HG03196 (cell line): ENCODE data around the gene NT5C.

ENCODE experiments used
- ATAC-seq: cut with Tn5 transposase; IDR thresholded peaks from one replicate; pipeline ENCODE4 v1.9.1; 2021; ENCODE audit not compliant: unreplicated experiment

The NT5C gene

GRCh38 chr17:75118307-75118706 is 13.2 kb downstream of the NT5C start:
- ATAC-seq, result no peak

DNA sequence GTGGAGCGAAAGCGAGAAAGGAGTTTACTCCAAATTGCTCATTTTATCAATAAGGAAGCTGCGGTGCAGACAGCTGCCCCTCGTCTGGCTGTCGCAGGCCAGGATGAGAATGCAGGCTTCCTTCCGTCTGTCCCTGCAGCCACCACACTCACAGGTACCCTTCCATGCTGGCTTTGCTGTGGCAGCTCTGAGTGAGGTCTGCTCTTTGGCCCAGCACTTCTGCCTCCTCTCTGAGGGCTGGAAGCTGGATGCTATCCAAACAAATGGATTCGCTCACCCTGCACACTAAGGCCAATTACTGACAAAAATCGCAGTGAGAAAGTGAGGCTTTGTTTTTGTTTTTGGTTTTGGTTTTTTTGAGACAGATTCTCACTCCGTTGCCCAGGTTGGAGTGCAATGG is 14.8 kb downstream of the NT5C start:
- no peak for ATAC-seq

DNA sequence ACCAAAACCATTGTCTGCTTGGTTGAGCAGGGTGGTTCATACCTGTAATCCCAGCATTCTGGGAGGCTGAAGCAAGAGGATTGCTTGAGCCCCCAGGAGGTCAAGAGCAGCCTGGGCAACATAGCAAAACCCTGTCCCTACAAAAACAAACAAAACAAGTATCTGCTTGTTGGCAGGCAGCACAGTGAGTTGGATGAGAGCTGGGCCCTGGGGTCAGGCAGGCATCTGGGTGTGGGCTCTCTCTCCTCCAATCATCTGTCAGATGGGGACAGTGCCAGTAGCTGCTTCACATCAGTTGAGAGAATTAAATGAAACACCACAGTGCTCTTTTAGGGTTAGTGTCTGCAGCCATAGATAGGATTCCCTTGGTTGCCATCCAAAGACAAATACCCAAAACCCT is 16.0 kb downstream of the NT5C start:
- ATAC-seq, result no peak

- ATAC-seq, result no peak
Observed at GRCh38 chr17:75114552-75115314, 16.8 kb downstream of the NT5C start.

DNA sequence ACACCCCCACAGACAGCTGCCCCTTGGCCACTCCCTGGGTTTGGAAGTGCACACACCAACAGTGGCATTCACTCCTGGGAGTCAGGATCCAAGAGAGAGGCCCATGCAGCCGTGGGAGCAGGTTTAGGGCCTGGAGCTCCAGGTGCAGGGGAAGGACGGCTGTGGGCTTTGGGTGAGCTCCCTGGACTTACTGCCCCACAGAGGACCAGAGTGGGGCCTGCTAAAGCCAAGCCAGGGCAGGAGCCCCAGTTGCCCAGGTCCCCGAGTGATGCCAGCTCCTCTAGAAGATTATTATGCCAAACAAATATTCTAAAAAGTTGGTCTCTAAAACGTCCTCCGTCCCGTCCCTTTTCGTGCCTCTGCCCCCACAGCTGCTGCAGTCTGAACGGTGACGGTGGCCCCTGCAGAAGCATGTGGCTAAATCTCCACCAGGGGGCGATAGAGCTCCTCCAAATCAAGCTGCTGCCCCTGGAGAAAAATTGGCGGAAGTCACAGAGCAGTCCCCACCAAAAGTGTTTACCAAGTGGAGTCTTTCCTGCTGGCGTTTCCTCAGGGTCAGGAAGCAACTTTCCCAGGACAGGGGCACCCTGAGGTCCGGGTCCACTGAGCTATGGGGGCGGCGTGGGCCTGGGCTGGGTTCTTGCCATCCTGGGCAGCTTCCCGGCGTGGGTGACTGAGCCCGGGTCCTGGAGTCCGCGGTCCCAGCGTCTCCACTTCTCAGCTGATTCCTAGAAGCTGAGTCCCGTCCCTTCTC is 17.6 kb downstream of the NT5C start:
- peak; percentile 44 for ATAC-seq

GRCh38 chr17:75111777-75112335 is 19.7 kb downstream of the NT5C start:
- no peak for ATAC-seq

DNA sequence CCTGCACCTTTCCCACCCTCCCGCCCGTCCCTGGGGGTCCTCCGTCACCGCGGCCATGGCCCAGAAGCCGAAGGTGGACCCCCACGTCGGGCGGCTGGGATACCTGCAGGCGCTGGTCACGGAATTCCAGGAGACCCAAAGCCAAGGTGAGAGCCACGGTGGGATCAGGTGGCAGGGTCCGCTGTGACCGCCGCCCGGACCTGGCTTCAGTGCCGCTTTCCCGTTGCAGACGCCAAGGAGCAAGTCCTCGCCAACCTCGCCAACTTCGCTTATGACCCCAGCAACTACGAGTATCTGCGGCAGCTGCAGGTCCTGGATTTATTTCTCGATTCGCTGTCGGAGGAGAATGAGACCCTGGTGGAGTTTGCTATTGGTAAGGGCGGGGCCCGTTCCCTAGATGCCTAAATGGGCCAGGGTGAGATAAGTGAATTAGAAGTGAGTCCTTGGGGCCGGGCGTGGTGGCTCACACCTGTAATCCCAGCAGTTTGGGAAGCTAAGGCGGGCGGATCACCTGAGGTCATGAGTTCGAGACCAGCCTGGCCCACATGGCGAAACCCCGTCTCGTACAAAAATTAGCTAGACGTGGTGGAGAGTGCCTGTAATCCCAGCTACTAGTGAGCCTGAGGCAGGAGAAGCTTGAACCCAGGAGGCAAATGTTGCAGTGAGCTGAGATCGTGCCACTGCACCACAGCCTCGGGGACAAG is 21.2 kb downstream of the NT5C start:
- ATAC-seq, result no peak

GRCh38 chr17:75109407-75110233 is 21.9 kb downstream of the NT5C start, which contains the start of gene ARMC7:
Gene ARMC7, plus strand, starts transcription at chr17:75109969. Its CDS starts 320 bp downstream, at chr17:75110289.
- ATAC-seq, result peak; percentile 55

- ATAC-seq, result no peak
Observed at GRCh38 chr17:75109046-75109406, 22.5 kb downstream of the NT5C start.

- no peak for ATAC-seq
Observed at GRCh38 chr17:75108193-75108592, 23.3 kb downstream of the NT5C start.

- no peak for ATAC-seq
Observed at GRCh38 chr17:75105126-75106080, 26.1 kb downstream of the NT5C start.

DNA sequence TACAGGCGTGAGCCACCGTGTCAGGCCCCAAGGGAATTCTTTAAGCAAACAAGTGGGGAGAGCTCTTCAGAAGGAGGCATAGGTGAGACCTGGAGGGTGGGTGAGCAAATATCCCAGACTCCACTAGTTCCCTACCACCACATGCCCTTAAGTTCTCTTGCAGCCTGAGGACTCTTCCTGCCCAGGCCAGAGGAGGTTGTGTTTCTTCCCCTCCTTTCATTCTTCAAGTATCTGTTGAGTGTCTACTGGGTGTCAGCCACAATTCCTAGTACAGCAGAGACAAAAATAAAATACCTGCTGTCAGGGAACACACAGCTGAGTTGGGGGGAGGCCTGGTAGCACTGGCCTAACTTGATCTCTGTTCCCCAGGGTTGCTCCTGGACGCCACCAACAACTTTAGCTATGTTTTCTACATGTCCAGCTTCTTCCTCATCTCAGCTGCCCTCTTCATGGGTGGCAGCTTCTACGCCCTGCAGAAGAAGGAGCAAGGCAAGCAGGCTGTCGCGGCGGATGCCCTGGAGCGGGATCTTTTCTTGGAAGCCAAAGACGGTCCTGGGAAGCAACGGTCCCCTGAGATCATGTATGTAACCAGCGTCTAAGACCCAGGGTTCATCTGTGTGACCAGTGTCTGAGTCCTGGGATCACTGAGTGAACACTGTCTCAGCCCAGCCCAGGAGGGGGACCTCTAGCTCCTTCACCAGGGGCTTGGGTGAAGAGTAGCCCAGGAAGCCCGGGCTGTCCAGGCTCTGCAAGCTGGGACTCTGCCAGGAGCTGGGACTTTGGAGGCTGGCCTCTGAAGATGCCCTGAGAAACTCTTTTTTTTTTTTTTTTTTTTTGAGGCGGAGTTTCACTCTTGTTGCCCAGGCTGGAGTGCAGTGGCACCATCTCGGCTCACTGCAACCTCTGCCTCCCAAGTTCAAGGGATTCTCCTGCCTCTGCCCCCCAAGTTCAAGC is 27.7 kb downstream of the NT5C start:
- ATAC-seq, result no peak

DNA sequence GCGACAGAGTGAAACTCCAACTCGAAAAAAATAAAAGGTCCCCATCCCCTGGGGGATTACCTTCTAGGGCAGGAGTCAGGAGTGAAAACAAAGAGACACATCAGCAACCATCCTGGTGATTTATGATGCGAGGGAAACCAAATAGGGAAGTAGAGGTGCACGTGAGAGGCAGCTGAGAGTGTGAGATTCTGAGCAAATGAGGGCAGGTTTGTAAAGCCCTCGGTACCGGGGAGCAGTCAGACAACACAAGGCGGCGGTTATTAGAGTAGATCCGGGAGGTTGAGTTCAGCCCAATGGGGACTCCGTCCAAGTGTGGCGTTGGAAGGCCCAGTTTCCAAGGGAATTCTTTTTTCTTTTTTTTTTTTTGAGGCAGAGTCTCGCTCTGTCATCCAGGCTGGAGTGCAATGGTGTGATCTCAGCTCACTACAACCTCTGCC is 29.1 kb downstream of the NT5C start:
- ATAC-seq, result no peak

DNA sequence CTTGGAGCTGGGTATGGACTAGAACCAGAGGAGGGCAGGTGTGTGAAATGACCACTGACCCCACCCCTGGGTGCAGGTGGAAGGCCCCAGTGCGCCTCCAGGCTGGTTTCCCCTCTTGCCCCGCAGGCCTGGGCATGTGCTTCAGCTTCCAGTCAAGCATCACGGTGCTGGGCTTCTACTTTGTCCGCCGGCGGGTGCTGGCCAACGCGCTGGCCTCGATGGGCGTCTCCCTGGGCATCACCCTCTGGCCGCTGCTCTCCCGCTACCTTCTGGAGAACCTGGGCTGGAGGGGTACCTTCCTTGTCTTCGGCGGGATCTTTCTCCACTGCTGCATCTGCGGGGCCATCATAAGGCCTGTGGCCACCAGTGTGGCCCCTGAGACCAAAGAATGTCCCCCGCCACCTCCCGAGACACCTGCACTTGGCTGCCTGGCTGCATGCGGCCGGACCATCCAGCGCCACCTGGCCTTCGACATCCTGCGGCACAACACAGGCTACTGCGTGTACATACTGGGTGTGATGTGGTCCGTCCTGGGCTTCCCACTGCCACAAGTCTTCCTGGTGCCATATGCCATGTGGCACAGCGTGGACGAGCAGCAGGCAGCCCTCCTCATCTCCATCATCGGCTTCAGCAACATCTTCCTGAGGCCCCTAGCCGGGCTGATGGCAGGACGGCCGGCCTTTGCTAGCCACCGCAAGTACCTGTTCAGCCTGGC is 31.5 kb downstream of the NT5C start:
- no peak for ATAC-seq

GRCh38 chr17:75098861-75099260 is 32.7 kb downstream of the NT5C start:
- ATAC-seq, result no peak

DNA sequence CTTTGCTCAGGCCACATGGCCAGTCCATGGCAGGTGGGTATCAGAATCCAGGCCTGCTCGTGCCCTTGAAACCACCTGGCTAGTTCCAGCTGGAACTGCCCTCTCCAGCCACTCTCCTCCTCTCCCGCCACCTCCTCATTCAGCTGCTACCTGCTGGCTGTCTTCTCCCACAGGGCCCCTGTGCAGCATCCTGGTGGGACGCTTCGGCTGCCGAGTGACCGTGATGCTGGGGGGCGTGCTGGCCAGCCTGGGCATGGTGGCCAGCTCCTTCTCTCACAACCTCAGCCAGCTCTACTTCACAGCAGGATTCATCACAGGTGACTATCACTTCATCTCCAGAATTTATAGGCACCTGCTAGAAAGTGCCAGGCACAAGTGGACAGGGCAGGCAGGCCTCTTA is 33.7 kb downstream of the NT5C start:
- no peak for ATAC-seq

DNA sequence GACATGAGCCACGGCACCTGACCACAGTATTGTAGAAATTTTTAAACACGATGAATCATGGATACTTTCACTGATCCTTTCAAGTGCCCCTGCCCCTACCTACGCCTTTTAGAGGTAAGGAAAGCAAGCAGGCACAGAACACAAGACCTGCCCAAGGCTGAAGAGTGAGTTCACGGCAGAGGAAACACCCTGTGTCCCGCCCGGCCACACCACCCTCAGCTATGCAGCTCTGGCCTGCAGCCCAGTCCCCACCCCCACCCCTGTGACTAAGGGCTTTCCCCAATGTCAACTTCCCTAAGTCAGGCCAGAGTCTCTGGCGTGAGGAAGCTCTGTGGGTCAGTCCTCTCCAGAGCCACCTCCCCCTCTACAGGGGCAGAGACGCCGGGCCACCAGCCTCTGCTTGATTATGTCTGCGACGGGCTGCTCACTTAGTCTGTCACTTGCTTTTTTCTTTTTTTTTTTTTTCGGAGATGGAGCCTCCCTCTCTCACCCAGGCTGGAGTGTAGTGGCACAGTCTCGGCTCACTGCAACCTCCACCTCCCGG is 35.4 kb downstream of the NT5C start:
- ATAC-seq, result no peak
